Medulla oblongata (tissue), 1 donor: ENCODE data around the gene POLR3E.
A peak's percentile ranks its signal among the peaks of the same experiment; 100 is the strongest.

ENCODE experiments used
- DNase-seq: peaks from one replicate; pipeline ENCODE4 v3.0.0-alpha.2; 2015; ENCODE audit errors: extremely low spot score

Gene POLR3E

DNA sequence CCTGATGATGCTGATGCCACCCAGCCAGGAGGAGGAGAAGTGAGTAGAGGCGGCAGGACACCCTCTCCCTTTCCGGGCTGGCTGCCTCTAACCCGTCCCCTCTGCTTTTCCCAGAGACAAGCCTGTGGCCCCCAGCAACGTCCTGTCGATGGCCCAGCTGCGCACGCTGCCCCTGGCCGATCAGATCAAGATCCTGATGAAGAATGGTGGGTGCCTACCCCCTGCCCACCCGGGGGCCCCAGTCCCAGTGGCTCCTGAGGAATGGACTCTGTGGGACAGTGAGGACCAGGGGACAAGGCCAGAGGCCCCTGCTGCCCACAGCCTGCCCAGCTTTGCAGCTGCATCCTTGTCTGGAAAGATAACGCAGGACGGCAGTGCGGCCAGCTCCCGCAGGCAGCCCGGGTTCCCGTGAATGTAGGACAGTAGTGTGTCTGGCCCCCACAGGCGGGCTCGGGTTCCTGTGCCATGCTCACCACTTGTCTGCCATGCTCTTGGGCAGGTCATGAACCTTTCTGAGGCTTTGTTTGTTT, 19.9 kb downstream of the POLR3E start:
- DNase-seq, result no peak

DNA sequence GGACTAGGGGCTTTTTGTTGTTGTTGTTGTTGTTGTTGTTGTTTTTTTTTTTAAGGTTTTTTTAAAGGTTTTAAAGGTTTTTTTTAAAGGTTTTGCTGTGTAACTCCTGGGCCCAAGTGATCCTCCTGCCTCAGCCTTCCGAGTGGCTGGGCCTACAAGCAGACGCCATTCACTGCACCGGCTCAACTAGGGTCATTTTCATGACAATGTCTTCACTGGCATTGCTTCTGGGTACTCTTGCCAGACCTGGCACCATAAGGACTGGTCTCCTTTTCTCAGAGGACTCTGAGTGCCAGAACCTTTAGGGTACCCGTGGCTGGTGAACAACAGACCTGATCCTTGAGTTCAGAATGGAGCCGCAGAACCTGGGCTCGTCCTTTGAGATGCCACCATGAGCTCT, 20.4 kb downstream of the POLR3E start:
- no peak for DNase-seq

DNA sequence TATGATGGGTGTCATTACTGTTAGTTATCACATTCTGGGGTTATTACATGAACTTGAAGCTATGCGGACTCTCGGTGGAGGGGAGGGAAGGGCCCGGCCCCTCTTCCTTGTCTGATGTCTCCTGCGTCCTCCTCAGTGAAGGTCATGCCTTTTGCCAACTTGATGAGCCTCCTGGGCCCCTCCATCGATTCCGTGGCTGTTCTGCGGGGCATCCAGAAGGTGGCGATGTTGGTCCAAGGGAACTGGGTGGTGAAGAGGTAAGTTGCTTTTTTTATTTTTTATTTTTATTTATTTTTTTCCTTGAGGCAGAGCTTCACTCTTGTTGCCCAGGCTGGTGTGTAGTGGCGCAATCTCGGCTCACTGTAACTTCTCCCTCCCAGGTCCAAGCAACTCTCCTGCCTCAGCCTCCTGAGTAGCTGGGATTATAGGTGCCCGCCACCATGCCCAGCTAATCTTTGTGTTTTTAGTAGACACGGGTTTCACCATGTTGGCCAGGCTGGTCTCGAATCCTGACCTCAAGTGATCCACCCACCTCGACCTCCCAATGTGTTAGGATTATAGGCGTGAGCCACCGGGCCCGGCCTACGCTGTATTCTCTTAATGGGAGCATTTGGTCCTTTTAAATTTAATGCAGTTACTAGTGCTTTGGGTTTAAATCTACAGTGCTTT, 21.6 kb downstream of the POLR3E start:
- DNase-seq, result no peak

DNA sequence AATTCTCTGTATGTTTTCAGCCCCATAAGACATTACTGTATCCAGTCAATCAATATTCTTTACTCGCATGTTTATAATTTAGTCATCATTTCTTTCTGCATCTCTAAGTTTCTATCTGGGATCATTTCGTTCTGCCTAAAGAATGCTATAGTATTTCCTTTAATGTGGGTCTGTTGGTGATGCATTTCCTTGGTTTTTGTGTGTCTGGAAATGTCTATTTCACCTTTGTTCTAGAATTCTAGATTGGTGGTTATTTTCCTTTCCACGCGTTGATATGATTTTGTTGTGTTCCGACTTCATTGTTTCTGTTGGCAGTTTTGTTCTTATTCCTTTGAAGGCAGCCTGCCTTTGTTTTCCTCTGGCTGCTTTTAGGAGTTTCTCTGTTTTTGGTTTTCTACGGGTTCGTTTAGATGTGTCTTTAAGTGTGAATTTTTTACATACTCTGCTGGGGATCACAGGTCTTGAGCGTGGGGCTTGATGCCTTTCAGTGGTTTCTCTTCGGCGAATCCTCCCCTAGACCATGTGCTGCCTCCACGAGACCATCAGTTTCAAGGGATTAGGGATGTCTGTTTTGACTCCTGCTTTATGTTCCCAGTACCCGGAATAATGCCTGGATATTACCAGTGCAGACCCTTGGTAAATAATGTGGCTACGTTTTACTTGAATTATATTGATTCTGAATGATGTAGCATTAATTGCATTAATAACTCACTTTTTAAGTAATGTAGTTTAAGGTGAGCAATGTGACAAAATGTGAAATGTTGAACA, 23.5 kb downstream of the POLR3E start:
- no peak for DNase-seq

DNA sequence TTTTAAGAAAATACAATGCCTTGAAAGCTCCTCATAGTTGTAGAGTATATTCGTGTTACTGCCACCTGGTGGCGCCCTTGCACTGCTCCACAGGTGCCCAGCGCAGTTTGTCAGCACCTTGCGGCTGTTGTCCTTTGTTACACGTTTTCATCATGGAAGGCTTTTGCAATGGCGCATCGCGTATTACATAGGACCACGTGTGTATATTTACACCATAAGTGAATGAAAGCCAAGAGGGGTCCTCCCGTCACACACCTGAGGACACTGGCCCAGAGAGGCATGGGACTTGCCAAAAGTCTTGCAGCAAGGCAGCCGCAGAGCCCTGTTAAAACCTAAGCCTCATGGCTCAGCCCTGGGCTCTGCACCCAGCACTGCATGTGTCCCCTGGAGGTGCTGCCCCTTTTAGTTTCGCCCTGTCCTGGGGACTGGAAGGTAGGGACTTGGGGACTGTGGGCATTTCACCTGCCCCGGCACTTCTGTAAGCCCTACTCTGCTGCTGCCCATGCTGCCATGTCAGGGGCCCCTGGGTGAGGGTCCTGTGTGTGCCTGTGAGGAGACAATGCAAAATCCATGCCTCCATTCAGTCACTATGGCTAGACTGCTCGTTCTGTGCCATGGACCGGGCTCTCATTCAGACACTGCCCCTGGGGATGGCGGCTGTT, 24.3 kb downstream of the POLR3E start:
- DNase-seq, result peak; percentile 49

DNA sequence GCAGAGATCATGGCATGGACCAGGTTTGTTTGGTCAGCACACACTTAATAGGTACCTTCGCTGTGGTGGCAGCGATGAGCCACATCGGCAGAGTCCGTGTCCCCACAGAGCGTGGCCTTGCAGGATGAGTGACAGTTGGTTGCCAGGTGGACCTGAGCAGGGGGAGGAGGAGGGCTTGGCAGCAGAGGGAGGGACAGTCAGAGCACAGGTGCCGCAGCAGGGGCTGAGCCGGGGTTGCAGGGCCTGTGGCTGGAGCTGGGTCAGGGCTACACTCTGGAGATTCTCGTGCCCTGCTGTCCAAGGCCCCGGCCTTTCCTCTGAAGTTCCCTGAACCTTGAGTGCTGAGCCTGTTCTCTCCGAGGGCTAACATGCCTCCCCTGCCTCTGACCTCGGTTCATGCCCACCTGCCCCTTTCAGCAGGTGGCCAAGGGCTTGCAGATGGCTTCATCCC, 24.8 kb downstream of the POLR3E start:
- no peak for DNase-seq

DNA sequence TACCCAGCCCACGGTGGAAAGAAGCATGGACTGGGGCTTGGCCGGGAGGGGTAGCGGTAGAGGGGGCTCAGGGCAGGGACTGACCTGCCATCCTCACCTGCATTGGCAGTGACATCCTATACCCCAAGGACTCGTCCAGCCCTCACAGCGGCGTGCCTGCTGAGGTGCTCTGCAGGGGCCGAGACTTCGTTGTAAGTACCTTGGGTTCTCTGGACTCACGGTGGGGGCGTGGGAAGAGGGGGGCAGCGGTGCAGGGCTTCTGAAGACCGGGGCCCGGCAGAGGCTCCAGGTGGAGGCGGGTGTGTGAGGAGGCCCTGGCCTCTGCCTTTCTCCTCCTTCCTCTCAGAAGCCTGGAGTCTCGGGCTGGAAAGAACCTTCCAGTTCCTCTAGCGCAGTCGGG, 25.5 kb downstream of the POLR3E start:
- DNase-seq, result no peak

DNA sequence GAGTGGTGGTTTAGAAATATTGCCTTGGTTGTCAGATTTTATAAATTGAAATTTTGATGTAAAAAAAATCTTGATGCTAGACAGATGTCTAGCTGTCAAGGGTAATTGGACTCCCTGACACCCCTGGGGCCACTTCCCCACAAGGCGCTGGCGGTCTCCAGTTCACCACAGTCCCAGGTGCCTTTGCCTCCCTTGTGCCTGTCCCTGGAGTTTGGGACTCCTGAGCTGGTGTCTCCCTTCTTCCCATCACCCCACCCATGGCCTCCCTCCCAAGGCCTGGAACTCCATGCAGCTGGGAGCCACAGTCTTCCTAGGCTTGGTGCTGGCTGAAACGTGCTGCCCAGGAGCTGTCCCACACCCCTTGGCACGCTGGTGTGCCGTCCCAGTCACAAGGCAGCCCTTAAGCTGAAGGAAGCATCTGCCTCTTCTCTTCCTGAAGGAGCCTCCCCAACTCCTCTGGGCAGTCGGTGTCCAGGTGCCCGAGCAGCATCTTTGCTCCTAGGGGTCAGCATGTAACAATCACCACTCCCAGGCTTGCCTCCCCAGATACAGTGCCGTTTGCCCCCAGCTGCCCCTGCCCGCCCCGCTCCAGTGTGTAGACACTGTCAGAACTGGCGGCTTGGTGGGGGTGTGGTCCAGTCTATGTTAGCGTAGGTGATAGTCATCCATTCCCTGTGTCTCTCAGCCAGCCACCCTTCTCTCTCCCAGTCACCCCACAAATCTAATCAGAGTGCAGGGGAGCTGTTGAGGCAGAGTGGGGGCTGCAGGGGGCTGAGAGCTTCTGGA, 26.2 kb downstream of the POLR3E start:
- DNase-seq, result no peak

DNA sequence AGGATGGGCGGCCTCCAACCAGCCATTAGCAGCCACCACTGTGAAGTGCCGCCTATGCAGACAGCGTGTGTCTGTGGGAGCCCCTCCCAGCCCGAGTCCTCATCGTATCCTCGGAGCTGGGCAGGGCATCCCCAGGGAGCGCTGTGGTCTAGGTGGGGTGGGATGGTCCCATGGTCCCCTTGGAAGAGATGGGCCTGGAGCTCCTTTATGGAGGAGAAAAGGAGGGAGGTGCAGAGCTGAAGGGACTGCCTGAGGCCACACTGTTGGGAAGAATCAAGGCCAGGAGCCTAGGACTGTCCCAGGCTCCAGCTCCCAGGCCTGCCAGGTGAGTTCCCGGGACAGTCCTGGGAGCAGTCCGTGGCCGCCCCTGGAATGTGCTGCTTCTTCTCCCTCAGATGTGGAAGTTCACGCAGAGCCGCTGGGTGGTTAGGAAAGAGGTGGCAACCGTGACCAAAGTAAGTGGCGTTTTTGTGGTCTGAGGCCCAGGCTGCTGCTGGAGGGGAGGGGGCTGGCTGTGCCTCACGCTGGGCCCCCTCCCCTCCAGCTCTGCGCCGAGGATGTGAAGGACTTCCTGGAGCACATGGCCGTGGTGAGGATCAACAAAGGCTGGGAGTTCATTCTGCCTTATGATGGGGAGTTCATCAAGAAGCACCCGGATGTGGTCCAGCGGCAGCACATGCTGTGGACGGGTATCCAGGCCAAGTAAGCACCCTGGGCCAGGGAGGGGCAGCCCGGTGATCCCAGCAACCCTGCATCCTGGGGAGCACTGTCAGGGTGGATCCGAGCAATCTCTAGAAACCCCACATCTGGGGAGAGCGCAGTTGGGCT, 27.0 kb downstream of the POLR3E start:
- DNase-seq, result no peak

DNA sequence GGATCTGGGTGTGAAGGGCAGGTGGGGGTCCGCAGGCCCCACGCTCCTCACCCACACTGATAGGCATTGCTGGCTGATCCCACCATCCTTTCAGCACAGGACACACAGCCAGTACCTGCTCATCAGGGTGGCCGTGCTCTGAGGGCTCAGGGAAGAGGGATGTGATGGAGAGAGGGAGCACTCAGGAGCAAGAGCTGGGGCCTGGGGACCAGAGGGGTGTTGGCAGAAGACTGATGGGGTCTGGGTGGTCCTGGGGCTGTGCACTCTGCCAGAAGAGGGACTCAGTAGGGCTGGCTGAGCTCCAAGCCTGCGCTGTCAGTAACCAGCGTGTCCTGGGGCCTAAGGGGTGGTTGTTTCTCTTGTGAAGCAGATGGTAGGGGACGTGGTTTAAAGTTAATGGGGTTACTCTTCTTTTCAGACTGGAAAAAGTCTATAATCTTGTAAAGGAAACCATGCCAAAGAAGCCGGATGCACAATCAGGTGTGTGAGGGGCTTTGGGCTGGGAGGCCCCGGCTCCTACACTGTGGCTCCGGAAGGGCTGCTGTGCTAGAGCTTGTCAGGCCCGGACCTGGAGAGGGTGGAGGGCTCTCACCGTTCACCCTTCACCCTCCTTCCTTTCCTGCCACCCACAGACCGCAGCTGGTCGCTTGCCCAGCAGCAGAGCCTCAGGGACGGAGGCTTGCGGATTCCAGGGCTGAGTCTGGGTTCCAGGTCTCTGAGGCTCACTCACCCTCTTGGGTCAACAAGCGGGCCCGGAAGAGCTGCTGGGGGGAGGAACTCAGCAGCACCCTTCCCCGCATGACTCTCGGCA, 27.8 kb downstream of the POLR3E start:
- no peak for DNase-seq

DNA sequence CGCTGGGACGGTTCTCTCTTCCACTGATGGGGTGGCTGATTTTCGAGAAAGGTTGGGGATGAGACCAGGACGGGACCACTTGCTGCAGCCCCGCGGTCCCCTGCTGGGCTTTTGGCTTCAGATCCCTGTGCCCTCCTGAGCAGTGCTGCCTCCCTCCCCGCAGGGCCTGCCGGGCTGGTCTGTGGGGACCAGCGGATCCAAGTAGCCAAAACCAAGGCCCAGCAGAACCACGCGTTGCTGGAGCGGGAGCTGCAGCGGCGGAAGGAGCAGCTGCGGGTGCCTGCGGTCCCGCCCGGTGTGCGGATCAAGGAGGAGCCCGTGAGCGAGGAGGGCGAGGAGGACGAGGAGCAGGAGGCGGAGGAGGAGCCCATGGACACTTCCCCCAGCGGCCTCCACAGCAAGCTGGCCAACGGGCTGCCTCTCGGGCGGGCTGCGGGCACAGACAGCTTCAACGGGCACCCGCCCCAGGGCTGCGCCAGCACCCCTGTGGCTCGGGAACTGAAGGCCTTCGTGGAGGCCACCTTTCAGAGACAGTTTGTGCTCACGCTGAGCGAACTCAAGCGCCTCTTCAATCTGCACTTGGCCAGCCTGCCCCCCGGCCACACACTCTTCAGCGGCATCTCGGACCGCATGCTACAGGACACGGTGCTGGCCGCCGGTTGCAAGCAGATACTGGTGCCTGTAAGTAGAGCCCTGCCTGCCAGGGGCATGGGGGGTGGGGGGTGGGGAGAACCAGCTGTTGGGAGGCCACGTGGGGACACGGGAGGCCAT, 28.6 kb downstream of the POLR3E start:
- DNase-seq, result no peak

DNA sequence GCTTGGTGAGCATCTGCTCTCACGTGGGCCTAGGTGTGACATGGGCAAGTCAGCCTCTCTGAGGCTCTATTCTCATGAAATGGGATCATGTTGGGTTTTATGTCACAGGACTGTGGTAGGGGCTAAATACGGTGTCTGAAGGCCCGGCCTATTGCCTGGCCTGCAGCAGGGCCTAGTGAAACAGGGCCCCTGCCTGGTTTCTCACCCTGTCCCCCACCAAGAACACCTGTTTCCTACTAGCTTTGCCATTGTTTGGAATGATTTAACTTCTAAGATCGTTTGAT, 29.1 kb downstream of the POLR3E start:
- DNase-seq, result no peak

DNA sequence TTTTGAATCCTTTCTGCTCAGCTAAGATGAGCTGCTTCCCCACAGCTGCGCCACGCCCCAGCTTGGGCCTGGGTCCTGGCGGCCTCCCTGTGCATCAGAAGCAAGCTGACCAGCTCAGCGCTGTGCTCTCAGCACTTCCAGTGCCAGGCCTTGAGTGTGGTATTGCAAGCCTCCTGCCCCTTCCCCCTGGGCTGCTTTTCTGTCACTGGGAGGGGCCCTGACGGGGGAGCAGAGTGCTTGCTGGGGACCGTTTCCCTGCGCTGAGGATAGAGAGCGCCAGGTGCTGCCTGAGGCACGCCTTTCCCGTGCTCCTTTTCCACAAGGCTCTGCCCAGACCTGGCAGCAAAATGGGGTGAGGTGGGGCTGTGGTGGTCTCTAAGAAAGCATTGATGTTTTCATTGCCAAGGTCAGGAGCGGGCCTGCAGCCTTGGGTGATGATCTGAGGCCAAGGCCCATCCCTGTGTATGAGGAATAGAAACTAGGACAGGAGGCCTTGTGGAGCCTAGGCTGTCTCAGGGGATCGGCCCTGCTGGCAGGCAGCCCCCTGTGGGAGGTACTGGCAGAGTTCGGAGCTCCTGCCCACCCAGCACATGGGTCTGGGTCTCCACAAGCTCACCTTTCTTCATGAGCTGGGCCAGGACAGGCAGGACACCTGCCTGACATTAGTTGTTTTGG, 29.7 kb downstream of the POLR3E start:
- no peak for DNase-seq

DNA sequence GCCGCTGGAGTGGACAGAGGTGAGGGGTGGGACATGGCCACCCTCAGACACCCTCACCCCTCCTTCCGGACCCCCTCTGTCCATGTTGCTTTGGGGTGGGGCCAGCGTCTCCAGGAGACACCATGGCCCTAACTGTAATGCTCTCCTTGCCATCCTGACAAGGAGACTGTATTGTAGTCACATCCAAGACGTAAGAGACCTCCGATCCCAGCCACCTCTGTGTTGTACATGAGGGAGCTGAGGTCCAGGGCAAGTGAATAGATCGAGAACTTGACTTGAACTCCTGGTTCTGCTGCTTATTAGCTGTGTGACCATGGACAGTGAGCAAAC, 30.2 kb downstream of the POLR3E start:
- no peak for DNase-seq

DNA sequence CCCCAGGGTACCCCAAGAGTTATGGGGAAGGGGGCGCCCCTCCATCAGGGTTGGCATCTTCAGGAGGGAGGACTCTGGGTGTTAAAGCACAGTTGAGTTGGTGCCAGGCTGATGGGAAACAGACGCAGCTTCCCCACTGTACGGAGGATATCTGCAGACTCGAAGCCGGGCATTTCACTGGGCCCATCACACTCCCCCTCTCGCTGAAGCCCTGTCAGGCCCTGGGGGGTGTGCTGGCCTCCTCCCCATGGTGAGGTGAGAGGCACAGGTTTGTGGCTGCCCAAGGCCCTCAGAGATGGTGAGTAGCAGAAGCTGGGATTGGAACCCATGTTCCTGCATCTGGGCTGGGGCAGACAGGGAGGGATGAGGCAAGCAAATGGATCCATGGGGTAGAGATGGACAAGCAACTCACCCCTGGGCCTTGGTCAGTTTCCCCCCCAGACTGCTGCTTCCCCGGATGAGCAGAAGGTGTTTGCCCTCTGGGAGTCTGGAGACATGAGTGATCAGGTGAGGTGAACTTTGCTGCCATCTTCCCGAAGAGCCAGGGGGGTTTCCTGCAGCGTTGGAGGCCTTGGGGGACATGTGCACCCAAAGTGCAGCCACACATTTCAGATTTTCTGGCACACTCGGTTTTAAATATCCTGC, 31.0 kb downstream of the POLR3E start:
- no peak for DNase-seq

DNA sequence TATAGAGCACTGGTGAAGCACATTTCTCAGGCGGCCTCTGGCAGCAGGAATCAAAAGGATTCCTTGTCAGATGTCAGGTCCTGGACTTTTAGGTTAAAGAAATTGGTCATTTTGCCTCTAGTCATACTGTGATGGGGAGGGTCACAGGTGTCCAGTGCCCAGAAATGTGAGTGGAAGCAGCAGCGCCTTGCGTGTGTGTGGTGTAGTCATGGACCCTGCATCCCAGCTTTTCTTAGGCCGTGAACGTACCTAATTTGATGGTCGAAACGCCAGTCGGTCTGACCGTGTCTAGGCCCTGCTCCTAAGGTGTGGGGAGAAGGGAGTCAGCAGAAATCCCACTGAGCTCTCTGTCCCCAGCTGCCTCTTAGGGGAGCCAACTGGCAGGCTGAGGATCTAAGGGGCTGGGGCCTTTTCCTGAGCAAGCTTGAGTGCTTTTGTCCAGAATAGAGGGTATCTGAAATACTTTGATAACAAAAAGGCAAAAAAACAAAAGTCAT, 32.0 kb downstream of the POLR3E start:
- no peak for DNase-seq

DNA sequence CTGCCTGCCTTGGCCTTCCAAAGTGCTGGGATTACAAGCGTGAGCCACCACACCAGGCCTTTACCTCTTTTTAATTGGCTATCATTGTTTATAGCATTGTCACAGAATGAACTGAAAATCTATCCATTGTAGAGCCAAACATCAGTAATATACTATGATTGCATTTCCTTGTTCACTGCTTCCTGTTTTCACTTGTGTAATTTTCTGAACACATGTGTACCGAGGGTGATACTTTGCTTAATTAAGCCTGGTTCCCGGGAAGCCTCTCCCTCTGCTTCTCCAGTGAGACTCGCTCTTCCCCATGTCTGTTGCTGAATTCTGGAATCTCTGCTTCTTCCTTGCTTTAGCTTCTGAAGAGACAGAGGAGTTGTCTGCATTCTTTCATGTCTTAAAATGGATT, 33.1 kb downstream of the POLR3E start:
- DNase-seq, result no peak

DNA sequence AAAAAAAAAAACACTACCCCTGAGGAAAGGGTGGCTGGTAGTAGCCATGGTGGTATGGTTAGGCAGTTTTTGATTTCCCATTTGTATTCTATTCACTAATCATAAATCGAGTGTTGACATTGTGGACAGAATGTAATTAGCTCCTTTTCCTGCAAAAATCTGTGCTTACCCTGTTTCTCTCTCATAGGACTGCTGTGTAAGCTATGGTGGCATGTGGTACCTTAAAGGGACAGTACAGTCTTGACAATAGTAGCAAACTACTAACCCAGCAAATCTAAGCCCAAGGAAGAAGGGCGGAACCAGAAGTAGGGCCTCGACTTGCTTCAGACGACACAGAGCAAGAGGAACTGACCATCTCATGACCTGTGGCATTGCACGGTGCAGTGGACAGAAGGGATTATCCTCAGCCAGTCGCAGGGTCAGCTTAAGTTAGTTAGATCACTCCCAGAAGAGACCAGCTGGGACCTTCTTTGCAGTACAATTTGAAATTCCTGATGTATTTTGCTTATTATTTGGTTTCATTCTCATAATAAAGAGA, 36.3 kb downstream of the POLR3E start:
- peak; percentile 31 for DNase-seq
